Measurements from ENCODE around the gene PTTG1IP. TPM values are rescaled to one million over a fixed set of nuclear protein-coding genes. Genes with fewer than 3 reads are reported as not detected.

PTTG1IP gene
- total and polyA plus RNA-seq, 7 donors: 49.7 to 208 (median 158) TPM

- intact Hi-C loops (cut with DNase I): loop anchor here (1.0 kb wide), 1 partner anchor 40 kb away; no protein-coding TSS in a partner anchor
- no peak for DNase-seq
- peaks cover 0 to 11% (median 0%) of the 10 kb centered on the region in 3 donors for H3K27me3 ChIP-seq
These were observed 18.6 kb upstream of the PTTG1IP start for GRCh38 chr21:44892095-44892494.

GRCh38 chr21:44891631-44892031, 18.1 kb upstream of the PTTG1IP start:
- Histone ChIP-seq H3K27ac (no peak overlapping the region), H3K36me3 (no peaks in the 10 kb centered on the region), H3K4me1 (no peaks in the 10 kb centered on the region), H3K4me3 (no peak overlapping the region), H3K27me3 (peaks cover 0 to 11% (median 0%) of the 10 kb centered on the region in 3 donors), H3K9me3 (no peaks in the 10 kb centered on the region)
- 73 to 92% methylated on average over 15 of the region's 15 CpGs for WGBS, 2 donors
- TF ChIP-seq POLR2AphosphoS5 (IDR thresholded peaks at IDR 0.05): no peak
- TF ChIP-seq POLR2A (IDR thresholded peaks at IDR 0.05): no peak
- no peak for TF ChIP-seq CTCF (IDR thresholded peaks at IDR 0.05)
- no peak for TF ChIP-seq EP300 (IDR thresholded peaks at IDR 0.05)
- intact Hi-C loops (cut with DNase I): loop anchor here (1.0 kb wide), 1 partner anchor 41 kb away; no protein-coding TSS in a partner anchor
- DNase-seq: no peak

More at GRCh38 chr21:44892095-44892494, 18.6 kb upstream of the PTTG1IP start:
- Histone ChIP-seq H3K36me3 (no peaks in the 10 kb centered on the region), H3K4me1 (no peaks in the 10 kb centered on the region), H3K27ac (no peak overlapping the region), H3K4me3 (no peak overlapping the region), H3K9me3 (no peaks in the 10 kb centered on the region)
- WGBS, 2 donors: 74 to 75% methylated on average over 19 of the region's 19 CpGs
- TF ChIP-seq CTCF (IDR thresholded peaks at IDR 0.05): no peak
- no peak for TF ChIP-seq POLR2A (IDR thresholded peaks at IDR 0.05)
- no peak for TF ChIP-seq POLR2AphosphoS5 (IDR thresholded peaks at IDR 0.05)
- no peak for TF ChIP-seq EP300 (IDR thresholded peaks at IDR 0.05)

GRCh38 chr21:44890961-44891541, 17.6 kb upstream of the PTTG1IP start:
- 61 to 90% methylated on average over 9 of the region's 9 CpGs for WGBS, 2 donors
- Histone ChIP-seq H3K9me3 (no peaks in the 10 kb centered on the region), H3K27me3 (peaks cover 0 to 11% (median 0%) of the 10 kb centered on the region in 3 donors), H3K27ac (no peak overlapping the region), H3K4me3 (no peak overlapping the region), H3K36me3 (no peaks in the 10 kb centered on the region), H3K4me1 (no peaks in the 10 kb centered on the region)
- DNase-seq: no peak
- TF ChIP-seq CTCF (IDR thresholded peaks at IDR 0.05) (no peak), POLR2A (IDR thresholded peaks at IDR 0.05) (no peak), POLR2AphosphoS5 (IDR thresholded peaks at IDR 0.05) (no peak), EP300 (IDR thresholded peaks at IDR 0.05) (no peak)
- intact Hi-C loops (cut with DNase I): no loop called here

- H3K4me1 ChIP-seq: no peaks in the 10 kb centered on the region
- 63 to 82% methylated on average over 24 of the region's 24 CpGs for WGBS, 2 donors
- no peaks in the 10 kb centered on the region for H3K9me3 ChIP-seq
- H3K36me3 ChIP-seq: no peaks in the 10 kb centered on the region
- peaks cover 0 to 11% (median 0%) of the 10 kb centered on the region in 3 donors for H3K27me3 ChIP-seq
- no peak for DNase-seq
- no peak overlapping the region for H3K4me3 ChIP-seq
- no peak overlapping the region for H3K27ac ChIP-seq
- intact Hi-C loops (cut with DNase I): no loop called here
- TF ChIP-seq POLR2AphosphoS5 (IDR thresholded peaks at IDR 0.05): no peak
- TF ChIP-seq CTCF (IDR thresholded peaks at IDR 0.05): no peak
- TF ChIP-seq EP300 (IDR thresholded peaks at IDR 0.05): no peak
- TF ChIP-seq POLR2A (IDR thresholded peaks at IDR 0.05): no peak
These were observed 16.9 kb upstream of the PTTG1IP start for GRCh38 chr21:44890338-44890931.

Measured in sigmoid colon (tissue), 7 donors.